G401 (cell line): ENCODE measurements around the gene MORN5. TPM values are rescaled to one million over a fixed set of nuclear protein-coding genes. Genes with fewer than 3 reads are reported as not detected.
"Not testable (repeated sequence)": the region's sequence is repeated elsewhere in the genome, so short reads cannot be mapped to it uniquely, and the experiment has no call there.

ENCODE experiments used
- DNase-seq: peaks from one replicate; pipeline ENCODE4 v3.0.0-alpha.2; 2015; ENCODE audit warnings: low spot score
- in situ Hi-C: cut with HindIII; loops from 2 replicates; pipeline ENCODE4 v1.10.0; 2016; ENCODE audit warnings: low sequenced_read_pairs, mixed read lengths
- total RNA-seq: library from RNA; depleted of rRNA; stranded (reverse); fragments of >200 nt; shearing (Covaris generic); gene quantifications from 2 replicates; pipeline ENCODE4 v1.2.3, GENCODE V29; 2014; rRNA removed

MORN5 gene
- total RNA-seq, result not detected in 2 replicates

DNA sequence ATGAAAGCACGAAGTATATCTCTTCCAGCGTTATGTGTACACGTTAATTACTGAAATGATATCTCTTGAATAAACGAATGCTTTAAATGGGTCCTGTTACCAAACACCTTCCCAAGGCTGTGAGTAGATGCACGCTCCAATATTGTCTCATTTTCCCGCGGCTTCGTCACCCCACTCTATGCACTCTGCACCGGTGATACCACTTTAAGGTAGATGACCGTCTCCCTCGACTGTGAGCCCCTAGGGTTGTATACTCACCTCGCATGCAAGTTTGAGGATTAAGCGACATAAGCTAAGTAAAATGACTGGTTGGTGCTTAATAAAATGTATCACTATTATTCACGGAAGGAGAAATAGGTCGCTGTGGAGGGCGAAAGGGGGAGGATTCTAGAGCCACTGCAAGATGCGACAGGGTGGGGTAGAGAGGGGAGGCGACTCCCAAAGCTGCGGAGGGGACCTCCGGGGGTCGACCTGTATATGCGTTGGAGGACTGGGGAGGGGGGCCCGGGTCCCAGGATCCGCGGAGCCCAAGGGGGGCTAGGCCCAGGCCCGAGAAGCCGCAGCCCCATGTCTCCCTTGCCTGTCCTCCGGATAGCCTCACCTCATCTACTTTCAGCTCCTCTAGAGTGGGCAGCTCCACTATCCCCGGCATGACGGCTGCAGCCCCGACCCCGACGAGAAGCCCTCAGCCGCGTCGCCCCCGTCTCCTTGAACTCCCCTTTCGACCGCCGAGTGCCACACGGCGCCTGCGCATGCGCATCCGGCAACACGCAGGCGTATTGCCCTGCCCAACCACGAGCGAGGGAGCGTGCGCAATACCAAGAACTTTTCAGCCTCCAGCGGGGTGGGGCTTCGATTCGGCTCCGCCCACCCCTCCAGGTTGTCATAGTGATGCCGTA lies at the start of gene MORN5, which contains the start of gene NDUFA8:
Gene MORN5 (plus strand): TSS at position 883 of the 899 bp plus-strand sequence. CDS start 65 bp downstream, outside the sequence.
Gene NDUFA8 (minus strand): TSS at position 754 of the 899 bp plus-strand sequence. CDS start 102 bp downstream, at position 652.
- in situ Hi-C loops, result no loop called here
- peak; percentile 94 for DNase-seq

GRCh38 chr9:122110100-122110833 lies 49.4 kb upstream of the MORN5 start:
- DNase-seq, result no peak
- in situ Hi-C loops, result no loop called here

GRCh38 chr9:122111413-122112085 lies 48.2 kb upstream of the MORN5 start:
- in situ Hi-C loops, result no loop called here
- no peak for DNase-seq

DNA sequence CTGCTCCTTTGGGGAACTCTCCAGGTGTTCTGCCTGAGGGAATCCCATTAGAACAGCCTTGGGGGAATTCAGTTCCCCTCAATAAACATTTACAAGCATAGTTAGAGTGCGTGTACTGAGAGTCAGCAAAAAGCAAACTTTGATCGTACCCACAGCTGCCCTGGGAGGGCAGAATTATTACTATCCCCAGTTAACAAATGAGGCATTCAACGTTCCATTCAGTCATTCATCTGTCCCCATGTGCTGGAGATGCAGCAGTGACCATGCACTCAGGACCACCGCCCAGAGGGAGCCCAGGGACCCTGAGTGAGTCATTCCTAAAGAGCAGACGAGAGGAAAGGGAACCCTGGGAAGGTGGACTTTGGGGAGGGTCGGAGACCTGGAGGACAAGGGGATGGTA lies 47.5 kb upstream of the MORN5 start:
- DNase-seq, result no peak
- in situ Hi-C loops, result no loop called here

DNA sequence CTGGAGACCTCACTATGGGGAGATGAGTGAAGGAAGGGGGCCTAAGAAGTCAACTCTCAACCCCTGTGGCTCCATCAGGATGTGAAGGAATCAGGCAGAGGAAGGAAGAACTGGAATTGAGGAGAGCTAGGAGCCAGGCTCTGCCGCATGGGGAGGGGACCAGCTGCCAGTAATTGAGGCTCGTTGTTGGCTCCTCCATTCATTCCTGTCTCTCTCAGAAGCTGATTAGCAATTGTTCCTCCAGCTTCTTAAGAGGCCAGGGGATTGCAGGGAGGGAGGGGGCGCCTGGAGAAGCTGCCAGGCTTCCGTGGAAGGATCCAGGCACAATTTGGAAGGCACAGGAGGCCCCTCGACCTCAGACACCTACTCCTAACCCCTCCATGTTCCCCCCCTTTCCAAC lies 46.1 kb upstream of the MORN5 start:
- DNase-seq, result no peak
- in situ Hi-C loops, result no loop called here

- in situ Hi-C loops, result no loop called here
- no peak for DNase-seq
Measured at GRCh38 chr9:122115176-122116035, 44.3 kb upstream of the MORN5 start.

- no peak for DNase-seq
- in situ Hi-C loops, result no loop called here
Measured at GRCh38 chr9:122116040-122116439, 43.7 kb upstream of the MORN5 start.

DNA sequence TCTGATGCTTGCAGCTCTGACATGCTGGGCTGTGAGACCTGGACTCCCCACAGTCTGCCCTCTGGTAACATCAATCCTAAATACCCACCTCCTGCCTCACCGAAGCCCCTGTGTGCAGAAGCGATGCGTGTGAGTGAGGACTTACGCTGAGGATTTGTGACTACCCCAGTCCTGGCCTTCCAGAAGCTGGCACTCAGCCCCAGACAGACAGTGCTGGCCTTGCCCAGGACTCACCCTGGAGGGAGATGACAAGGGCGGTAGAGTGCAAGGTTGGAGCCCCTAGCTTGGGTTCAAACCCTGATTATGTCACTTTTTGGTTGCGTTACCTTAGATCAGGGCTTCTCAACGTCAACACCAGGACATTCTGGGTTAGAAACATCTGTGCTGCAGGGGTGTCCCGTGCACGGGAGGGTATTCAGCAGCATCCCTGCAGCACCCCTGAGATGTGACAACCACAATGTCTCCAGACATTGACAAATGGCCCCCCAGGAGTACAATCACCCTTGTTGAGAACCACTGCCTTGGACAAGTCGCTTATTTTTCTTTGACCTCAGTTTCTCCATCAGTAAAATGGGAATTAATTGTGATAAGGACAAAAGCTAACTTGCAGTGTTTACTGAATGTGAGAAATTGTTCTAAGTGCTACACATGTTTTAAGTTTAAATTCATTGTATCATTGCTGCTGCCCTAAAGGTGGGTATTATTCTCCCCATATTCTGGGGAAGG lies 43.1 kb upstream of the MORN5 start:
- in situ Hi-C loops, result no loop called here

GRCh38 chr9:122117241-122117640 lies 42.5 kb upstream of the MORN5 start:
- DNase-seq, in situ Hi-C loops: not testable (repeated sequence)

More for the DNA sequence above, 43.1 kb upstream of the MORN5 start:
- DNase-seq, result no peak

DNA sequence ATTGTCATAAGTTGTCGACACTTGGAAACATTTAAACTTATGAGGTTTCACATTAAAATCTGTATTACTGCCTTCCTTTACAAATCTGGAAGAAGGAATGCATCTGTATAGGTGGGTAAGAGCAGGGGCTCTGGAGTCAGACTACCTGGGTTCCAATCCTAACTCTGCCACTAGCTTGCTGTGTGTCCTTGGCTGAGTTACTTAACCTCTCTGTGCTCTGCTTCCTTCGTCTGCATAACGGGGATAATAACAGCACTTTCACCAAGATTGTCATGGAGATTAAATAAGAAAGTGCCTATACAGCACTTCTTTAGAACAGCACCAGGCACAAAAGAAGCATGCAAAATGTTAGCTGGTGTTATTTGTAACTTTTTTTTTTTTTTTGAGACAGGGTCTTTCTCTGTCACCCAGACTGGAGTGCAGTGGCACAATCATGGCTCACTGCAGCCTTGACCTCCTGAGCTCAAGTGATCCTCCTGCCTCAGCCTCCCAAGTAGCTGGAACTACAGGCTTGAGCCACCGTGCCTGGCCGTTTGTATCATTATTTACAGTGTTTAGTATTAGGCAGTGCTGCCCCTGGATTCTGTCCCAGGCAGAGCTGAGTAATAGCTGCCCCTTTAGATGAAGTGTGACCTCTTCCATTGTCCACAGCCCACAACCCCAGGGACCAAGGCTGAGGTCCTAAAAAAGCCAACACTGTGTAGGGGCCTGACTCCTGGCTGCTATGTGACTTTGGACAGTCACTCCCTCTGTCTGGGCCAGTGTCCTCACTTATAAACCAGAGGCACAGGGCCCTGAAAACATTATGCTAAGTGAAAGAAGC lies 41.2 kb upstream of the MORN5 start:
- in situ Hi-C loops, result no loop called here
- no peak for DNase-seq

DNA sequence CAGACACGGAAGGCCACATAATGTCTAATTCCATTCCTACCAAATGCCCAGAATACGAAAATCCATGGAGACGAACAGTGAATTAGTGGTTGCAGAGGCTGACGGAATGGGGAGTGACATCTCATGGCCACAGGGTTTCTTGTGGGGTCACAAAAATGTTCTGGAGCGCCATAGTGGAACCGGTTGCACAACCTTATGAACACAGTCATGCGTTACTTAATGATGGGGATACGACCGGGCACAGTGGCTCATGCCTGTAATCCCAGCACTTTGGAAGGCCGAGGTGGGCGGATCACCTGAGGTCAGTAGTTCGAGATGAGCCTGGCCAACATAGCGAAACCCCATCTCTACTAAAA lies 40.6 kb upstream of the MORN5 start:
- no peak for DNase-seq
- in situ Hi-C loops, result no loop called here

DNA sequence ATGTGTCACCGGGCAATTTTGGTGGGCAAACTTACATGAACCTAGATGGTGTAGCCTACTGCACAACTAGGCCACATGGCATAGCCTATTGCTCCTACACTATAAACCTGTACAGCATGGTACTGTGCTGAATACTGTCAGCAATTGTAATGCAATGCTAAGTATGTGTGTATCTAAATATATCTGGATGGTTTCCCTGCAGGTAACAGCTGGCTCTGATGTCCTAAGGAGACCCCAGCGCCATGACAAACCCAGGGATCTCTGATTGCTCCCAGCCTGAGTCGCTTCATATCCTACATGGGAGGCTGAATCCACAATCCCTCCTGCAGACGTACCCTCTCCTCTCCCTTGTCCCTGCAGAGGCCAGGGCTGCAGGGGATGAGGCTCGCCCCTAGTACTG lies 40.0 kb upstream of the MORN5 start:
- DNase-seq, result no peak
- in situ Hi-C loops, result no loop called here

- in situ Hi-C loops, result no loop called here
- no peak for DNase-seq
Measured at GRCh38 chr9:122120316-122121071, 39.2 kb upstream of the MORN5 start.

DNA sequence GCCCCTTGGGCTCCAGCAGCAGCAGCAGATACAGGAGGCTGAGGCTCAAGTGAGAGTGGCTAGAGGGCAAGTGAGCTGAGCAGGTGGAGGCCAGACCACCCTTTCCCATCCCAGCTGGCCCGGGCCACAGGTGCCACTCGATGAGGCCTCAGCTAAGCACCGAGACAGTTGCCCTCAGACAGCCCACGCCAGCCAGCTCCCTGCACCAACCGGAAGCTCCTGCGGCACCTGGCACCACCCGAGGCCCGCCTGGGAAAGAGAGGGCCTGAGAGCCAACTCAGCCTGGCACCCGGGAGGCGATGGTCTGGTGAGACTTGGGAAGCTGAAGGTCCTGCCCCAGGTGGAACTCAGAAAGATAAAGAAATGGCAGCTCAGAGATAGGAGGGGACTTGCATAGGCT lies 38.3 kb upstream of the MORN5 start:
- no peak for DNase-seq
- in situ Hi-C loops, result no loop called here

GRCh38 chr9:122121931-122122330 lies 37.8 kb upstream of the MORN5 start:
- in situ Hi-C loops, result no loop called here
- DNase-seq, result no peak

DNA sequence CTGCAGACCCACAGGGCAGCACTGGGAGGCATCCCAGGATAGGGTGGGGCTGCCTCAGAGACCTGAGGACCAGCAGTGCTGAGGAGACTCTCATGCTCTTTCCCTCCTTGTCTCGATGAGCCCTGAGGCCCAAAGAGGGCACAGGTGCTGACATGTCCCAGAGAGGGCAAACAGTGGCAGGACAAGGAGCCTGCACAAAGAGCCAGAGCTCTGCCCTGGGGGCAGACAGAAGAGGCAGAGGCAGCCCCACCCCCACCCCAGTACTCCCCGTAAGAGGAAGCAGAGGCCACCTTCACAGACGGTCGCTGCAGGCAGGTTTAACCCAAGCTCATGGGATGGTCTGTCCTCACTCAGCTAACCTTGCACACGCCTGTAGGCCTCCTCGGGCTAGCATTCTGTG lies 37.2 kb upstream of the MORN5 start:
- in situ Hi-C loops, result no loop called here

More for the DNA sequence above, 37.2 kb upstream of the MORN5 start:
- DNase-seq, result no peak
